Astrocyte (in vitro differentiated cells and primary cell): ENCODE results near the gene TSBP1.

ENCODE experiments used
- EZH2 ChIP-seq: IDR thresholded peaks from 2 replicates; pipeline ENCODE4 v1.6.1; 2012; ENCODE audit warnings: mild to moderate bottlenecking, low read length, inconsistent platforms; ENCODE audit not compliant: insufficient read depth
- TF ChIP-seq, protein P1 (sequence below): IDR thresholded peaks from 2 replicates; pipeline ENCODE4 v1.5.1; 2011; ENCODE audit warnings: low read depth, mild to moderate bottlenecking, inconsistent platforms, low read length, moderate library complexity; ENCODE audit not compliant: insufficient read depth

GRCh38 chr6:32367644-32368043 lies 4.1 kb downstream of the TSBP1 start:
- TF ChIP-seq, protein P1, sequence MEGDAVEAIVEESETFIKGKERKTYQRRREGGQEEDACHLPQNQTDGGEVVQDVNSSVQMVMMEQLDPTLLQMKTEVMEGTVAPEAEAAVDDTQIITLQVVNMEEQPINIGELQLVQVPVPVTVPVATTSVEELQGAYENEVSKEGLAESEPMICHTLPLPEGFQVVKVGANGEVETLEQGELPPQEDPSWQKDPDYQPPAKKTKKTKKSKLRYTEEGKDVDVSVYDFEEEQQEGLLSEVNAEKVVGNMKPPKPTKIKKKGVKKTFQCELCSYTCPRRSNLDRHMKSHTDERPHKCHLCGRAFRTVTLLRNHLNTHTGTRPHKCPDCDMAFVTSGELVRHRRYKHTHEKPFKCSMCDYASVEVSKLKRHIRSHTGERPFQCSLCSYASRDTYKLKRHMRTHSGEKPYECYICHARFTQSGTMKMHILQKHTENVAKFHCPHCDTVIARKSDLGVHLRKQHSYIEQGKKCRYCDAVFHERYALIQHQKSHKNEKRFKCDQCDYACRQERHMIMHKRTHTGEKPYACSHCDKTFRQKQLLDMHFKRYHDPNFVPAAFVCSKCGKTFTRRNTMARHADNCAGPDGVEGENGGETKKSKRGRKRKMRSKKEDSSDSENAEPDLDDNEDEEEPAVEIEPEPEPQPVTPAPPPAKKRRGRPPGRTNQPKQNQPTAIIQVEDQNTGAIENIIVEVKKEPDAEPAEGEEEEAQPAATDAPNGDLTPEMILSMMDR = no peak
- TF ChIP-seq EZH2 = no peak
